ENCODE data around the gene PRKAR1B.
"Not testable (repeated sequence)": the region's sequence is repeated elsewhere in the genome, so short reads cannot be mapped to it uniquely, and the experiment has no call there.

- not testable (repeated sequence) for TF ChIP-seq SMC3 (IDR thresholded peaks at IDR 0.05; ENCODE audit: borderline replicate concordance, low read length); BHLHE40 (IDR thresholded peaks at IDR 0.05; ENCODE audit: borderline replicate concordance in 1 of 2, low read depth in 2 of 2, low read length in 1 of 2); ZNF622 (IDR thresholded peaks at IDR 0.05); FOXM1 (IDR thresholded peaks at IDR 0.05; ENCODE audit: low read depth, low read length); SIN3A (IDR thresholded peaks at IDR 0.05; ENCODE audit: low read depth, low read length); EED (IDR thresholded peaks at IDR 0.05; ENCODE audit: low read depth); POLR2A (IDR thresholded peaks at IDR 0.05; ENCODE audit: low read depth, low read length)
- TF ChIP-seq, protein P1, sequence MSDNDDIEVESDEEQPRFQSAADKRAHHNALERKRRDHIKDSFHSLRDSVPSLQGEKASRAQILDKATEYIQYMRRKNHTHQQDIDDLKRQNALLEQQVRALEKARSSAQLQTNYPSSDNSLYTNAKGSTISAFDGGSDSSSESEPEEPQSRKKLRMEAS (IDR thresholded peaks at IDR 0.05; ENCODE audit: low read depth, low read length), result not testable (repeated sequence)
- TF ChIP-seq, protein P2, sequence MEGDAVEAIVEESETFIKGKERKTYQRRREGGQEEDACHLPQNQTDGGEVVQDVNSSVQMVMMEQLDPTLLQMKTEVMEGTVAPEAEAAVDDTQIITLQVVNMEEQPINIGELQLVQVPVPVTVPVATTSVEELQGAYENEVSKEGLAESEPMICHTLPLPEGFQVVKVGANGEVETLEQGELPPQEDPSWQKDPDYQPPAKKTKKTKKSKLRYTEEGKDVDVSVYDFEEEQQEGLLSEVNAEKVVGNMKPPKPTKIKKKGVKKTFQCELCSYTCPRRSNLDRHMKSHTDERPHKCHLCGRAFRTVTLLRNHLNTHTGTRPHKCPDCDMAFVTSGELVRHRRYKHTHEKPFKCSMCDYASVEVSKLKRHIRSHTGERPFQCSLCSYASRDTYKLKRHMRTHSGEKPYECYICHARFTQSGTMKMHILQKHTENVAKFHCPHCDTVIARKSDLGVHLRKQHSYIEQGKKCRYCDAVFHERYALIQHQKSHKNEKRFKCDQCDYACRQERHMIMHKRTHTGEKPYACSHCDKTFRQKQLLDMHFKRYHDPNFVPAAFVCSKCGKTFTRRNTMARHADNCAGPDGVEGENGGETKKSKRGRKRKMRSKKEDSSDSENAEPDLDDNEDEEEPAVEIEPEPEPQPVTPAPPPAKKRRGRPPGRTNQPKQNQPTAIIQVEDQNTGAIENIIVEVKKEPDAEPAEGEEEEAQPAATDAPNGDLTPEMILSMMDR (IDR thresholded peaks at IDR 0.05 in 2 of 3, conservative IDR thresholded peaks at IDR 0.05 in 1 of 3; ENCODE audit: control insufficient read depth in 2 of 3, extremely low read depth in 1 of 3, insufficient read depth in 1 of 3, low read depth in 3 of 3, low read length in 3 of 3), result not testable (repeated sequence)
Observed at GRCh38 chr7:635687-636382, 91.2 kb downstream of the PRKAR1B start.

All from GM12878 (cell line).